Tibial nerve (tissue), 4 donors: ENCODE data around the gene EP300. TPM values are rescaled to one million over a fixed set of nuclear protein-coding genes. Genes with fewer than 3 reads are reported as not detected.
A peak's percentile ranks its signal among the peaks of the same experiment; 100 is the strongest.

Experiments used
- DNase-seq, 2 donors: peaks; one replicate each; pipeline ENCODE4 v3.0.0-alpha.2; 2019; ENCODE audit warnings: low spot score in 2 of 2
- H3K27ac ChIP-seq, 4 donors: fragments of 200-600 bp; sonication (generic) in 3 of 4; one replicate each; pipeline ENCODE4 v1.5.1; 2017 to 2019; ENCODE audit warnings: mild to moderate bottlenecking in 1 of 4
- H3K27me3 ChIP-seq, 2 donors: fragments of 200-600 bp; sonication (generic) in 1 of 2; one replicate each; pipeline versions ENCODE4 v1.5.1 to v1.6.0; 2017 to 2019
- H3K36me3 ChIP-seq, 3 donors: fragments of 200-600 bp; sonication (generic); one replicate each; pipeline ENCODE4 v1.5.1; 2018 to 2019
- H3K4me1 ChIP-seq, 4 donors: fragments of 200-600 bp; sonication (generic) in 3 of 4; one replicate each; pipeline ENCODE4 v1.5.1; 2017 to 2019
- H3K4me3 ChIP-seq, 4 donors: fragments of 200-600 bp; sonication (generic) in 3 of 4; one replicate each; pipeline ENCODE4 v1.5.1; 2017 to 2019; ENCODE audit warnings: mild to moderate bottlenecking in 1 of 4, moderate library complexity in 1 of 4
- H3K9me3 ChIP-seq, 4 donors: fragments of 200-600 bp; sonication (generic) in 3 of 4; one replicate each; pipeline ENCODE4 v1.5.1; 2017 to 2019
- EP300 ChIP-seq, 2 donors: sonication (generic); formaldehyde crosslinking; IDR thresholded peaks; one replicate each; pipeline ENCODE4 v1.6.1; 2017; ENCODE audit warnings: antibody characterized with exemption in 2 of 2, mild to moderate bottlenecking in 1 of 2
- POLR2A ChIP-seq, 2 donors: fragments of 450-650 bp; IDR thresholded peaks; one replicate each; pipeline ENCODE4 v1.6.1; 2017; ENCODE audit warnings: antibody characterized with exemption in 2 of 2, mild to moderate bottlenecking in 2 of 2, moderate library complexity in 2 of 2
- WGBS, 2 donors: methylation state at CpG; one replicate each; pipeline ENCODE4 v1.1.5; 2018; 5-methylcytosine and 5-hydroxymethylcytosine counted together
- total RNA-seq, 4 donors: library from RNA; depleted of rRNA; stranded (reverse); fragments of >200 nt; gene quantifications; one replicate each; pipeline ENCODE4 v1.1.0, GENCODE V29; 2016
- TF ChIP-seq, protein P1 (sequence below), 5 experiments: fragments of 200-600 bp in 3 of 5; fragments of 450-650 bp in 2 of 5; sonication (generic) in 3 of 5; IDR thresholded peaks; one replicate each; pipeline ENCODE4 v1.5.1; 2016 to 2019; ENCODE audit warnings: antibody characterized with exemption in 5 of 5, mild to moderate bottlenecking in 3 of 5, moderate library complexity in 2 of 5

Gene EP300
- total RNA-seq, 4 donors from 2014 or later = 75.8 to 97.7 (median 87.7) TPM

DNA sequence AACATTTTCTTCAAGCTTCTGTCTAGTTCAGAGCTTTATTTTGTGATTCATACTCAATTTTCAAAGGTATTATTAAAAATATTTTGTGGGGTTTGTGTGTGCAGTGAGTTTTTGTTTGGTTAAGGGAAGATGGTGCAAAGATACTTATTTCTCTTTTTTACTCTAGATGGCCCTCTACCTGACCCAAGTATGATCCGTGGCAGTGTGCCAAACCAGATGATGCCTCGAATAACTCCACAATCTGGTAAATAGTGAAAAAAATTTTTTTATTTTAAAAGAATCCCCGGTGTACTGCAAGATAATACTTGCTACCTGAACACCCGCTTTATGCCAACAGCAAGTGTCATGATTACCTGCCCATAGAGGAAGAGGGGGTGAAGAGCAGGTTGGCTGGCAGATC is 54.2 kb downstream of the EP300 start:
- WGBS, 2 donors = 68 to 73% methylated on average over 4 of the region's 4 CpGs
- Histone ChIP-seq H3K27me3 (no peaks in the 10 kb centered on the region), H3K36me3 (peaks cover 12 to 100% (median 46%) of the 10 kb centered on the region in 3 donors), H3K4me1 (no peaks in the 10 kb centered on the region), H3K4me3 (no peak overlapping the region), H3K9me3 (no peaks in the 10 kb centered on the region), H3K27ac (no peak overlapping the region)
- DNase-seq = peak in 1 of 2 donors; percentile 21
- TF ChIP-seq EP300 (IDR thresholded peaks at IDR 0.05) (no peak), POLR2A (IDR thresholded peaks at IDR 0.05) (no peak)
- TF ChIP-seq, protein P1, sequence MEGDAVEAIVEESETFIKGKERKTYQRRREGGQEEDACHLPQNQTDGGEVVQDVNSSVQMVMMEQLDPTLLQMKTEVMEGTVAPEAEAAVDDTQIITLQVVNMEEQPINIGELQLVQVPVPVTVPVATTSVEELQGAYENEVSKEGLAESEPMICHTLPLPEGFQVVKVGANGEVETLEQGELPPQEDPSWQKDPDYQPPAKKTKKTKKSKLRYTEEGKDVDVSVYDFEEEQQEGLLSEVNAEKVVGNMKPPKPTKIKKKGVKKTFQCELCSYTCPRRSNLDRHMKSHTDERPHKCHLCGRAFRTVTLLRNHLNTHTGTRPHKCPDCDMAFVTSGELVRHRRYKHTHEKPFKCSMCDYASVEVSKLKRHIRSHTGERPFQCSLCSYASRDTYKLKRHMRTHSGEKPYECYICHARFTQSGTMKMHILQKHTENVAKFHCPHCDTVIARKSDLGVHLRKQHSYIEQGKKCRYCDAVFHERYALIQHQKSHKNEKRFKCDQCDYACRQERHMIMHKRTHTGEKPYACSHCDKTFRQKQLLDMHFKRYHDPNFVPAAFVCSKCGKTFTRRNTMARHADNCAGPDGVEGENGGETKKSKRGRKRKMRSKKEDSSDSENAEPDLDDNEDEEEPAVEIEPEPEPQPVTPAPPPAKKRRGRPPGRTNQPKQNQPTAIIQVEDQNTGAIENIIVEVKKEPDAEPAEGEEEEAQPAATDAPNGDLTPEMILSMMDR (IDR thresholded peaks at IDR 0.05) = no peak

- TF ChIP-seq, protein P1 (IDR thresholded peaks at IDR 0.05) = no peak
- no peak for TF ChIP-seq POLR2A (IDR thresholded peaks at IDR 0.05)
- TF ChIP-seq EP300 (IDR thresholded peaks at IDR 0.05) = no peak
- H3K27me3 ChIP-seq = no peaks in the 10 kb centered on the region
- H3K27ac ChIP-seq = no peak overlapping the region
- WGBS, 2 donors = 82 to 88% methylated on average over 5 of the region's 5 CpGs
- no peaks in the 10 kb centered on the region for H3K4me1 ChIP-seq
- no peak overlapping the region for H3K4me3 ChIP-seq
- H3K36me3 ChIP-seq = peaks cover 7 to 100% (median 45%) of the 10 kb centered on the region in 3 donors
- no peaks in the 10 kb centered on the region for H3K9me3 ChIP-seq
- DNase-seq = no peak
Observed at GRCh38 chr22:41147722-41148121, 55.3 kb downstream of the EP300 start.

- Histone ChIP-seq H3K4me1 (no peaks in the 10 kb centered on the region), H3K27me3 (no peaks in the 10 kb centered on the region), H3K36me3 (peaks cover 4 to 100% (median 59%) of the 10 kb centered on the region in 3 donors), H3K9me3 (no peaks in the 10 kb centered on the region), H3K27ac (no peak overlapping the region), H3K4me3 (no peak overlapping the region)
- TF ChIP-seq EP300 (IDR thresholded peaks at IDR 0.05) (no peak), POLR2A (IDR thresholded peaks at IDR 0.05) (no peak)
- TF ChIP-seq, protein P1 (IDR thresholded peaks at IDR 0.05) = no peak
- 92 to 95% methylated on average over 7 of the region's 7 CpGs for WGBS, 2 donors
- DNase-seq = no peak
Observed at GRCh38 chr22:41152902-41153301, 60.5 kb downstream of the EP300 start.

GRCh38 chr22:41157083-41157482 is 64.7 kb downstream of the EP300 start:
- no peak for TF ChIP-seq POLR2A (IDR thresholded peaks at IDR 0.05)
- Histone ChIP-seq H3K4me3 (no peak overlapping the region), H3K36me3 (peaks cover 2 to 100% (median 35%) of the 10 kb centered on the region in 3 donors), H3K9me3 (no peaks in the 10 kb centered on the region), H3K27me3 (no peaks in the 10 kb centered on the region), H3K4me1 (no peaks in the 10 kb centered on the region), H3K27ac (no peak overlapping the region)
- 54 to 64% methylated on average over 4 of the region's 4 CpGs for WGBS, 2 donors
- DNase-seq = no peak

DNA sequence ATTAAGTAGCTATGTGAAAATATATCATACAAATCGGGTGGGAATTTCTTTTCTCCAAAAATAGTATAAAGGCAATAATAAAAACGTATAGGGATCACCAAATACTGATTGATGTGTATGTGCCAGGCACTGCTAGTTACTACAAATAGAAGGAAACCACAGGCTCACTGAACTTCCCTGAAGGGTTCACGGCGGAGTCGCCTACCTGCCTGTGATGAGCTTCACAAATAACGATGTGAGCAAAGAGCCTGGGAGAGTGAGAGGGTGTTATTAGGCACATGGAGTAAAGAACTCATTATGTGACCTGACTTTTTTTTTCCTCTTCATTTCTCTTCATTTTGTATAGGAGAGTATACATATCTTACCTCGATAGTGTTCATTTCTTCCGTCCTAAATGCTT is 76.8 kb downstream of the EP300 start:
- Histone ChIP-seq H3K27me3 (no peaks in the 10 kb centered on the region), H3K27ac (no peak overlapping the region), H3K4me3 (no peak overlapping the region), H3K9me3 (no peaks in the 10 kb centered on the region), H3K36me3 (peaks cover 11 to 95% (median 53%) of the 10 kb centered on the region in 3 donors), H3K4me1 (no peaks in the 10 kb centered on the region)
- WGBS, 2 donors = 79 to 85% methylated on average over 8 of the region's 8 CpGs
- TF ChIP-seq, protein P1 (IDR thresholded peaks at IDR 0.05) = no peak
- TF ChIP-seq EP300 (IDR thresholded peaks at IDR 0.05) (no peak), POLR2A (IDR thresholded peaks at IDR 0.05) (no peak)
- DNase-seq = no peak

DNA sequence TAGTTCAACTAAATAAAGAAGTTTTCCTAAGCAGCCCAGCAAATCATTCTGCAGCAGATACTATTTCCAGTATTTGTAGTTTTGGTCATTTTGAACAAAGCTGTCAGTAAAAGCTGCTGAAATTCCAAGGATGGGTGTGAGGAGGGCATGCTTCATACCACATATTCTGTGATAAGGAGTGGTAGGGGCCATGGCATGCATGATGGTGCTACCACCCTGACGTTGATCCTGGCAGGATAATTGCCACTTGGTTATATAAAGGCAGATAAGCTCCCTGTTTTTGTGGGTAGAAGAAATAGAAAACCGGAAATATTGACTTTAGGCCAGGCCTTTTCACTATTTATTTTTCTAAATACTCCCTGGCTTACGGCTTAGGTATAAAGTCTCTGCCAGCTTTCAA is 79.6 kb downstream of the EP300 start:
- no peaks in the 10 kb centered on the region for H3K9me3 ChIP-seq
- no peak for TF ChIP-seq POLR2A (IDR thresholded peaks at IDR 0.05)
- TF ChIP-seq, protein P1 (IDR thresholded peaks at IDR 0.05) = no peak
- no peak for TF ChIP-seq EP300 (IDR thresholded peaks at IDR 0.05)
- 68 to 73% methylated on average over 3 of the region's 3 CpGs for WGBS, 2 donors
- no peaks in the 10 kb centered on the region for H3K27me3 ChIP-seq
- DNase-seq = no peak
- no peak overlapping the region for H3K4me3 ChIP-seq
- no peaks in the 10 kb centered on the region for H3K4me1 ChIP-seq
- H3K27ac ChIP-seq = no peak overlapping the region
- H3K36me3 ChIP-seq = peaks cover 13 to 95% (median 51%) of the 10 kb centered on the region in 3 donors
